ENCODE measurements around the gene FOXP2.

DNA sequence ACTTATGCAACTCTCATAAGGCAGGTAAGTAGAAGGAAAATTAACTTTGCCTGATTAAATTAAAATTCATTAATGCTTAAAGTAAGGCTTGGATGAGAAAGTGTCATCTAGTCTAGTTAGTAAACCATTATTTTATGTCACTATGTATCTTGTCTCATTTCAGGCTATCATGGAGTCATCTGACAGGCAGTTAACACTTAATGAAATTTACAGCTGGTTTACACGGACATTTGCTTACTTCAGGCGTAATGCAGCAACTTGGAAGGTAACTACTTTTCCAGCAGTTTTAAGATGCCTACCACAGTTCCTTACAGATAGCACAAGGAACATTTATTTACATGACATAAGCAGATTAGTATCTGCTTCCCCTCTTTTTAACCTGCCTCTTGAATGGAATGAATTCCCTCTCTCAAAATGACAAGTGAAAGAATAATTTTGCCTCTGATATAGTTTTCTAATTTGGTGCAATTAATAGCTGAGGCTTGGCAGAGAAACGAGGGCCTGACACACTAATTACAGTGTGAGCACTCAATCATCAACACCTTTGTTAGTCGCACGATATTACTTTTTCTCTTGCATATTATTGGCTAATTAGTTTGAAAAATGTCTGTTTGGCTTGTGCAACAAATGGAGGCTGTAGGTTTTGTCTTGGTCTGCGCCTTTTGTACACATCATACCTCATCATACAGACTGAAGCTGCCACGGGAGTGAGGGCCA is 245.0 kb downstream of the FOXP2 start:
- TF ChIP-seq ZNF24 (IDR thresholded peaks at IDR 0.05) (no peak), YY1 (IDR thresholded peaks at IDR 0.05; ENCODE audit: insufficient read depth, insufficient replicate concordance, low read depth, low read length) (no peak)
